HG03378 (cell line): ENCODE measurements around the gene PRKAR2B.
"Not testable (repeated sequence)": the region's sequence is repeated elsewhere in the genome, so short reads cannot be mapped to it uniquely, and the experiment has no call there.

ENCODE experiments used
- ATAC-seq: cut with Tn5 transposase; IDR thresholded peaks from one replicate; pipeline ENCODE4 v1.9.1; 2021; ENCODE audit warnings: mild to moderate bottlenecking, moderate library complexity; ENCODE audit not compliant: unreplicated experiment

PRKAR2B gene

GRCh38 chr7:107026166-107026565 lies 18.3 kb upstream of the PRKAR2B start:
- no peak for ATAC-seq

- no peak for ATAC-seq
Measured at GRCh38 chr7:107027208-107027607, 17.3 kb upstream of the PRKAR2B start.

DNA sequence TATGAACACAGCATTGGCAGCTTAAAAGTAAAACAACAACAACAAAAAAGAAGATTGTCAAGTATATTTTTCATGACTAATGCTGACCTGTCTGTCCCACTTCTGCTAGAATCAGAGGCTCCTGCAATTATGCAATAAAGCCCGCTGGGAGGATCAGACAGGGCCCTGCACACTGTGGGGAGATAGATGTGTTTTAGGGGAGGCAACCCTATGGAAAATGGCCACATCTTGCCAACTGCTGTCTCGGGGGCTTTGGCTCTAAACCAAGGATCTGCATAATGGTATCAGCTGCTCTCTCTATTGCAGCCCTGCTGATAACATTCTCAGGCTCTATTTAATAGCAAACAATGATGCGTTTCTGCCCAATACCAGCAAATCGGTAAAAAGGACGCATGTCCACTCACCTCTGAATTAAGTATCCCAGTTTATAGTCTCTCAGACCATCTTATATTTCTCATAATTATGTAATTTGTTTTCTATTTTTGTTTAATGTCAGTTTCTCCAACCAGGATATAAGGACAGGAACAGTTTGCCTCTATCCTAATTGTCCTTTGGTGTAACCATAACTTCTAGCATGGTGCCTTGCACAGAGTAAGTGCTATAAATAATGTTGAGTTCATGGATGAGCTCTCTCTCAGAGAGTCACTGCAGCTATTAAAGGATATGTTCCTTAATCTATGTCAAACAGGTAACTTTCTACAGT lies 15.3 kb upstream of the PRKAR2B start:
- no peak for ATAC-seq

DNA sequence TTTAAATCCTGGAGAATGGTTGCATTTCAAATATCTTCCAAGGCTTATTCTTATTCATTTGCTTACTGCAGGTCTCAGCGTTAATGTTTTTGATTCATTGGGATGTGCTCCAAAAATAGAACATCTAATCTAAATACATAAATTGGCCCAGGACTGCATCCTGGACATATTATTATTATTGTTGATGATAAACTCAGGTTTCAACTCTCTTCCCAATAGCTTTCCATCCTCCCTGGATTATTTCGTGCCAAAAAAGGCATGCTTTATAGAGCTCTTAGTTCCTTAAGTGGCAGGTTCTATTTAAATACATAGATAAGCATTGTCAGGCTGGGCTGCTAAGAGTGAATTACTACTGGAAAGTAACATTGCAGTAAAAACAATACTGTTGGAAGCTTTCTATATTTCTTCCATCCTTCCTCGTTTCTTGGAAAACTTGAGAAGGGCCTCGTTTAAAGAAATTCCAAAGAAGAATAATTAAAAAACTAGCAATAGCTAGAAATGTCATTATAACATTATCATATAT lies 14.7 kb upstream of the PRKAR2B start:
- no peak for ATAC-seq

DNA sequence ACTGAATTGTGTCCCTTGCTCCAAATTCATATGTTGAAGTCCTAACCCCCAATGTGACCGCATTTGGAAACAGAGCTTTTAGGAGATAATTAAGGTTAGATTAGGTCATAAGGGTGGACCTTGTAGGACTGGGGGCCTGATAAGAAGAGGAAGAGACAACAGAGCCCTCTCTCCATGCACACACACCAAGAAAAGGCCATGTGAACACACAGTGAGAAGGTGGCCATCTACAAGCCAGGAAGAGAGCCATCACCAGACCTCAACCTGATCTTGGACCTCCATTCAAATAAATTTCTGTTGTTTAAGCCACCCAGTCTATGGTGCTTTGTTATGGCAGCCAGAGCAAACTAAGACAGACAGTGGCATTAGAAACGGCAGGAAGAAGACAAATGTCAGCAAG lies 12.5 kb upstream of the PRKAR2B start:
- no peak for ATAC-seq

DNA sequence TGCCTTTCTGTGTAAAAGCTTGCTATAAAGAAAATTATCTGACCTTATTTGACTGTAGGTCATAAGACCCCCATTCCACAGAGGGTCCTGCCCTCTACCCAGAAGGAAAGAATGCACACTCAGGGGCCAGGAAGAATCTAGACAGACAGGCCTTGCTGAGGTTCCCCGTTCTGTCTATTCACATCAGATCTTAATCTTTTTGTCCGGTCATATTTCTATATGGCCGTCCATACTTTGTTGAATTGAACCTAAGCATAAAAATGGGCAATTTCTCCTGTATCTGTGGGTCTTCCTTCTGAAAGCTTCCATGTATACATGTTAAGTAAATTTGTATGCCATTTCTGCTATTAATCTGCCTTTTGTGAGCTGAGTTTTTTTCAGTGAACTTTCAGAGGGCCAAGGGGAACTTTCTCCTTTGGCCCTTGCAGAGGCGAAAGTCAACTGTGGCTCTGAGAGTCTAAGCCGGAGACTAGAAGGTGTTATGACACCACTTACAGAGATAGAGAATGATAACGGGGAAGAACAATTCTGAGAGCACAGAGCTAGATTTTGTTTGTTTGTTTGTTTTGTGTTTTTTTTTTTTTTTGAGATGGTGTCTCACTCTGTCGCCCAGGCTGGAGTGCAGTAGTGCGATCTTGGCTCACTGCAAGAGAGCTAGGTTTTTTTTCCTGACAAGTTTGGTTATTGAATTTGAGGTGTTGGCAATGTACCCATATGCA lies 11.6 kb upstream of the PRKAR2B start:
- ATAC-seq: no peak

GRCh38 chr7:107034553-107034952 lies 10.0 kb upstream of the PRKAR2B start:
- ATAC-seq: no peak

DNA sequence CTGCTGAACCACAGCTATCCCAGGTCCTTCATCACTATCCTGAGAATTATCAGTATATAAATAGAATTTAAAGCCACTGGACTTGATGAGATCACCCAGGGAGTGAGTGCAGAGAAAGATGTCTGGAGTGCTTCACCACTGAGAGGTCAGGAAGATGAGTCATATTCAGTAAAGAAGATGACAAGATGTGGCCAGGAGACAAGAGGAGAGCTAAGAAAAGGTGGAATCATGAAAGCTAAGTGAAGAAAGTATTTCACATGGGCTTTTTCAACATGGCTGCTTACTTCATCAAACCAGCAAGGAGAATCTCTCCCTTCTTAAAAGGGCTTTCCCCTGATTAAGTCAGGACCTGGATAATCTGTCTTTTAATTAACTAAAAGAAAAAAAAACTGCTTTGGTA lies 9.1 kb upstream of the PRKAR2B start:
- ATAC-seq: no peak

- no peak for ATAC-seq
Measured at GRCh38 chr7:107036535-107036934, 8.0 kb upstream of the PRKAR2B start.

- no peak for ATAC-seq
Measured at GRCh38 chr7:107037717-107038603, 6.5 kb upstream of the PRKAR2B start.

DNA sequence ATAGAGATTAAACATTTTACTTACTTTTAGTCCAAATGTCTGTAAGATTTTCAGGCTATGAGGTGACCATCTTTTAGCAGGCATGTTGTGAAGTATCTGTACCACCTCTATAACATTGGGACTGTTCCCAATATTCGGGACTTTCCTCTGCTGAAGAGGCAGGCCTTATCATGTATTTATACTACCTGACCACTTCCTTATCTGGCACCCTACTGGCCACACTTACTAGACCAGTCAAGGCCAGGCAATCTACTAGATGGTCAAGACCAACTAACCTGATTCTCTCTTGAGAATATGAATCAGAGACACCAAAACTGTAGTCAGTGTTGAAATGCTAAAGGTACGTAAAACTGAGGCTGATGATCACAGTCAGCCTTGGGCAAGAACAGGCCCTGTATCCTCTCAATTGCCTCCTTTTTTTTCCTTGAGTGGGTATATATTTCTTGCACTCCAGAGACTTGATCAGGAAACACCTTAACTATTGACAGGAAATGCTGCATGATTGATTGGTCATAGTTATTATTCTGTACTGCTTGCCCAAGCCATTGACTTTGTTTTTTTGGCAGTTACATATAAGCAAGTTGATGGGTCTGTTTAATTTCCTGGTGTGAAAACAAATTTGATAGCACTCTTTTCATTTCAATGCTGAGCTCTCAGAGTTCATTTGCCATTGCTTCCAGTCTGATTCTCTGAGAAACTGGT lies 5.2 kb upstream of the PRKAR2B start:
- no peak for ATAC-seq

- ATAC-seq: no peak
Measured at GRCh38 chr7:107041097-107041496, 3.4 kb upstream of the PRKAR2B start.

DNA sequence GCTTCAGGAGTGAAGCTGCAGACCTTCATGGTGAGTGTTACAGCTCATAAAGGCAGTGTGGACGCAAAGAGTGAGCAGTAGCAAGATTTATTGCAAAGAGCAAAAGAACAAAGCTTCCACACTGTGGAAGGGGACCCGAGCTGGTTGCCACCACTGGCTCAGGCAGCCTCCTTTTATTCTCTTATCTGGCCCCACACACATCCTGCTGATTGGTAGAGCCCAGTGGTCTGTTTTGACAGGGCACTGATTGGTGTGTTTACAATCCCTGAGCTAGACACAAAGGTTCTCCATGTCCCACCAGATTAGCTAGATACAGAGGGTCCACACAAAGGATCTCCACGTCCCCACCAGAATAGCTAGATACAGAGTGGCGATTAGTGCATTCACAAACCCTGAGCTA lies 2.7 kb upstream of the PRKAR2B start:
- ATAC-seq: not testable (repeated sequence)

GRCh38 chr7:107042326-107042910 lies 2.1 kb upstream of the PRKAR2B start:
- not testable (repeated sequence) for ATAC-seq

GRCh38 chr7:107043491-107043890 lies 1.0 kb upstream of the PRKAR2B start:
- no peak for ATAC-seq

- peak; percentile 27 for ATAC-seq
Measured at GRCh38 chr7:107043921-107044346, 571 bp upstream of the PRKAR2B start.

DNA sequence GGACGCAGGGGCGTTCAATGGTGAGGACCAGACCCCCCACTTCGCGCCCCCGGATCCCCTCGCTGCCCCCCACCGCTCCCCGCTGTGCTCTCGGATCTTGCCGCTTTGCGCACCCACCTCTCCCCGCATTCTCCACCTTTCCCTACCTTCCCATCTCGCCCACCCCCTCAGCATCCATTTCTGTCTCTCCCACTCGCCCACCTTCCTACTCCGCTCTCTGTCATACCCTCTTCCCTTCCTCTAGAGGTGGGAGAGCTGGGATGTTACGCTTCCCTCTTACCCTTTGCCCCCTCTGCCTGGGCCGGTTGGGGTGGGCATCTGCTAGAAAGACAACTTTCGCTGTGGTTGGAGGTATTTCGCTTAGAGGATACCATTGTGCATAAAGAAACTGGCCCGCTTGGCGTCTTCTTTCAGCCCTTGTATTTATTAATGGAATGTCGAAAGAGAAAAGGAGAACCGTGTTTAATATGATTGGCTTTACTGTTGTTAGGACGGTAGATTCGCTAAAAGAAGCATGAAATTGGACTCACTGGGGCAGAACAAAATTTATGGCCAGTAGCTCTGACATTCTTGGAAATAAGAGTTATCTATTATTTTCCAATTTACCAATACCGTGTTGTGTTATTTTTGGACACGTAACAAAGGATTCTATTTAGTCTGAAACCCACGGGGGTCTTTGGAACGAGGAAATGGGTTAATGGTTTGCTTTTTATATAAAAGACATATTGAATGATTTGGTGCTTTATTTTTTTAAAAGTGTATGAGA lies 873 bp downstream of the PRKAR2B start:
- ATAC-seq: no peak

DNA sequence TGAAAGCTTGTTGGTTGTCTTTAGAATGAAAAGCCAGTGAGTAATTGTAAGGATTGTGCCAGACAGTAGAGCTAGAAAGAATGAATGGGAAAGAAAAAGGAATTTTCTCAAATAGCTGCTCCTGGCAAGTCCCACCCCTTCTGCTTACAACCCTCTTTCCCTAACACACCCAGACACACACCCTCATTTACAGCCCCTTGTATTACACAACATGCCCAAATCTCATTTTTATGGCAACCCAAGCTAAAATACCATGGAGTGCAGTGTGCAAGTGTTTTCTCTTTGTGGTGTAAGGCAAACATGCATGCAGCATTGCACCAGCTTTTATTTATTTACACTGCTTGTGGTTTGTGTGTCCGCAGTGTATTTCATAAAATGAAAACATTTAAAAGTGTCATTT lies 1.5 kb downstream of the PRKAR2B start:
- no peak for ATAC-seq

GRCh38 chr7:107046491-107047259 lies 2.2 kb downstream of the PRKAR2B start:
- no peak for ATAC-seq
